HEK293 (cell line): Measurements from ENCODE around the gene ZBTB38.

Experiments
- CTCF ChIA-PET: fragments of 350-600 bp; formaldehyde crosslinking; extraction: SDS; loops from one replicate; lab custom pipeline; 2021; ENCODE audit warnings: antibody characterized with exemption; lab: Yijun Ruan, JAX
- POLR2A ChIA-PET: fragments of 300-600 bp; formaldehyde crosslinking; extraction: SDS; loops from one replicate; lab custom pipeline; 2020; ENCODE audit warnings: antibody characterized with exemption, inconsistent platforms; lab: Yijun Ruan, JAX
- H3K27ac ChIP-seq: fragments of 200-500 bp; sonication (Bioruptor generic); 2 replicates; pipeline ENCODE4 v1.5.1; 2014; ENCODE audit warnings: low read depth, low read length, control low read depth, inconsistent platforms; ENCODE audit errors: extremely low read depth
- H3K36me3 ChIP-seq, 2 experiments: fragments of 200-500 bp in 1 of 2; sonication (Bioruptor generic) in 1 of 2; 1 replicate in 1 of 2; 2 replicates in 1 of 2; pipeline ENCODE4 v1.5.1; 2014 to 2017; ENCODE audit warnings: inconsistent platforms in 2 of 2, low read length in 2 of 2; ENCODE audit not compliant: control insufficient read depth in 2 of 2, insufficient read depth in 1 of 2
- H3K4me1 ChIP-seq: fragments of 200-500 bp; sonication (Bioruptor generic); 2 replicates; pipeline ENCODE4 v1.5.1; 2014; ENCODE audit warnings: mild to moderate bottlenecking, low read length, inconsistent platforms; ENCODE audit not compliant: control insufficient read depth, insufficient read depth
- H3K4me3 ChIP-seq: 2 replicates; pipeline ENCODE4 v1.5.1; 2011; ENCODE audit warnings: low read depth, mild to moderate bottlenecking, control low read depth, low read length, moderate library complexity
- H3K9me3 ChIP-seq: fragments of 200-500 bp; sonication (Bioruptor generic); 2 replicates; pipeline ENCODE4 v1.5.1; 2014; ENCODE audit warnings: low read depth, low read length, inconsistent platforms; ENCODE audit not compliant: control insufficient read depth, insufficient read depth
- HOXD13 ChIP-seq: sonication (generic); formaldehyde crosslinking; IDR thresholded peaks from 2 replicates; pipeline ENCODE4 v1.8.0; 2022; ENCODE audit warnings: missing genetic modification reagents, borderline replicate concordance
- KLF1 ChIP-seq: fragments of 450-650 bp; formaldehyde crosslinking; IDR thresholded peaks from 2 replicates; pipeline ENCODE4 v1.5.1; 2016; ENCODE audit warnings: missing biosample characterization, missing genetic modification characterization
- KLF16 ChIP-seq: fragments of 450-650 bp; formaldehyde crosslinking; IDR thresholded peaks from 2 replicates; pipeline ENCODE4 v1.5.1; 2017; ENCODE audit warnings: missing biosample characterization, missing genetic modification characterization
- KLF7 ChIP-seq: fragments of 450-650 bp; formaldehyde crosslinking; IDR thresholded peaks from 2 replicates; pipeline ENCODE4 v1.5.1; 2016; ENCODE audit warnings: missing biosample characterization, missing genetic modification characterization, borderline replicate concordance
- PATZ1 ChIP-seq: fragments of 450-650 bp; formaldehyde crosslinking; IDR thresholded peaks from 2 replicates; pipeline ENCODE4 v1.5.1; 2016; ENCODE audit warnings: missing biosample characterization, missing genetic modification characterization
- TRIM28 ChIP-seq: IDR thresholded peaks from 2 replicates; pipeline ENCODE4 v1.6.1; 2011; ENCODE audit warnings: low read length, control low read depth, borderline replicate concordance
- ZBTB1 ChIP-seq: fragments of 450-650 bp; formaldehyde crosslinking; IDR thresholded peaks from 2 replicates; pipeline ENCODE4 v1.5.1; 2016; ENCODE audit warnings: missing biosample characterization, missing genetic modification characterization
- ZBTB44 ChIP-seq: fragments of 450-650 bp; IDR thresholded peaks from 2 replicates; pipeline ENCODE4 v1.5.1; 2018; ENCODE audit warnings: missing biosample characterization, mild to moderate bottlenecking, missing genetic modification characterization
- ZBTB48 ChIP-seq: fragments of 450-650 bp; formaldehyde crosslinking; IDR thresholded peaks from 2 replicates; pipeline ENCODE4 v1.5.1; 2016; ENCODE audit warnings: missing biosample characterization, missing genetic modification characterization
- ZFP69B ChIP-seq: fragments of 450-650 bp; formaldehyde crosslinking; IDR thresholded peaks from 2 replicates; pipeline ENCODE4 v1.5.1; 2016; ENCODE audit warnings: missing biosample characterization, missing genetic modification characterization
- ZNF19 ChIP-seq: fragments of 450-650 bp; formaldehyde crosslinking; IDR thresholded peaks from 2 replicates; pipeline ENCODE4; 2016; ENCODE audit warnings: missing biosample characterization, missing genetic modification characterization, low read depth
- ZNF239 ChIP-seq: fragments of 450-650 bp; formaldehyde crosslinking; IDR thresholded peaks from 2 replicates; pipeline ENCODE4 v1.5.1; 2016; ENCODE audit warnings: missing biosample characterization, missing genetic modification characterization
- ZNF274 ChIP-seq, 2 experiments: fragments of 200-500 bp in 1 of 2; fragments of 450-650 bp in 1 of 2; sonication (Bioruptor generic) in 1 of 2; formaldehyde crosslinking in 1 of 2; IDR thresholded peaks; 2 replicates each; pipeline versions ENCODE4 v1.5.1 to v1.6.1; 2014 to 2016; ENCODE audit warnings: borderline replicate concordance in 1 of 2, inconsistent platforms in 1 of 2, low read length in 1 of 2, missing biosample characterization in 1 of 2, missing genetic modification characterization in 1 of 2
- ZNF311 ChIP-seq: fragments of 450-650 bp; formaldehyde crosslinking; IDR thresholded peaks from 2 replicates; pipeline ENCODE4 v1.5.1; 2017; ENCODE audit warnings: missing biosample characterization, missing genetic modification characterization, borderline replicate concordance
- ZNF341 ChIP-seq: fragments of 450-650 bp; formaldehyde crosslinking; IDR thresholded peaks from 2 replicates; pipeline ENCODE4; 2016; ENCODE audit warnings: low read depth, missing biosample characterization, missing genetic modification characterization
- ZNF354C ChIP-seq: fragments of 450-650 bp; formaldehyde crosslinking; IDR thresholded peaks from 2 replicates; pipeline ENCODE4 v1.5.1; 2016; ENCODE audit warnings: missing biosample characterization, missing genetic modification characterization, low read depth, borderline replicate concordance
- ZNF416 ChIP-seq: fragments of 450-650 bp; formaldehyde crosslinking; IDR thresholded peaks from 2 replicates; pipeline ENCODE4 v1.5.1; 2016; ENCODE audit warnings: missing biosample characterization, missing genetic modification characterization
- ZNF654 ChIP-seq: fragments of 450-650 bp; formaldehyde crosslinking; IDR thresholded peaks from 2 replicates; pipeline ENCODE4 v1.5.1; 2016; ENCODE audit warnings: low read depth, missing biosample characterization, missing genetic modification characterization
- ZNF660 ChIP-seq: fragments of 450-650 bp; IDR thresholded peaks from 2 replicates; pipeline ENCODE4 v1.5.1; 2018; ENCODE audit warnings: missing biosample characterization, mild to moderate bottlenecking, missing genetic modification characterization
- ZNF670 ChIP-seq: fragments of 450-650 bp; formaldehyde crosslinking; IDR thresholded peaks from 2 replicates; pipeline ENCODE4 v1.5.1; 2016; ENCODE audit warnings: missing biosample characterization, missing genetic modification characterization, low read depth
- ZNF768 ChIP-seq: fragments of 450-650 bp; formaldehyde crosslinking; IDR thresholded peaks from 2 replicates; pipeline ENCODE4 v1.5.1; 2018; ENCODE audit warnings: missing biosample characterization, mild to moderate bottlenecking, missing genetic modification characterization
- ZNF776 ChIP-seq: fragments of 450-650 bp; formaldehyde crosslinking; IDR thresholded peaks from 2 replicates; pipeline ENCODE4 v1.5.0; 2017; ENCODE audit warnings: missing biosample characterization, missing genetic modification characterization, borderline replicate concordance
- ZNF785 ChIP-seq: fragments of 450-650 bp; formaldehyde crosslinking; IDR thresholded peaks from 2 replicates; pipeline ENCODE4 v1.5.1; 2016; ENCODE audit warnings: missing biosample characterization, missing genetic modification characterization
- ZSCAN4 ChIP-seq: fragments of 450-650 bp; formaldehyde crosslinking; IDR thresholded peaks from 2 replicates; pipeline ENCODE4 v1.5.1; 2017; ENCODE audit warnings: missing biosample characterization, missing genetic modification characterization

Gene ZBTB38

GRCh38 chr3:141337991-141338390 lies 30.3 kb upstream of the ZBTB38 start:
- ChIA-PET CTCF (interaction anchor here (0.8 to 1.8 kb wide), 3 partner anchors 34 to 223 kb away, joined by 3 to 4 read pairs (median 3); no protein-coding TSS in a partner anchor), POLR2A (no interaction called here)
- Histone ChIP-seq H3K27ac (no peak overlapping the region), H3K4me3 (no peak overlapping the region), H3K4me1 (no peaks in the 10 kb centered on the region), H3K9me3 (no peaks in the 10 kb centered on the region), H3K36me3 (no peaks in the 10 kb centered on the region)
- TF ChIP-seq ZBTB1 (tag by site-specific recombination) = no peak
- TF ChIP-seq ZNF768 (tag by site-specific recombination) = no peak
- no peak for TF ChIP-seq ZNF239 (tag by site-specific recombination)
- no peak for TF ChIP-seq KLF1 (tag by site-specific recombination)

- POLR2A ChIA-PET = no interaction called here
- TF ChIP-seq ZNF354C (tag by site-specific recombination) = no peak
- H3K27ac ChIP-seq = no peak overlapping the region
These were observed 29.4 kb upstream of the ZBTB38 start for GRCh38 chr3:141338881-141339280.

GRCh38 chr3:141341536-141341935 lies 26.8 kb upstream of the ZBTB38 start:
- no peaks in the 10 kb centered on the region for H3K9me3 ChIP-seq
- no peaks in the 10 kb centered on the region for H3K4me1 ChIP-seq
- no peak overlapping the region for H3K27ac ChIP-seq
- POLR2A ChIA-PET = no interaction called here
- CTCF ChIA-PET = no interaction called here
- H3K4me3 ChIP-seq = no peak overlapping the region
- no peak for TF ChIP-seq HOXD13 (CRISPR knock-in tag)
- TF ChIP-seq ZNF274 (IDR thresholded peaks at IDR 0.05; ENCODE audit: low read length) = no peak
- TF ChIP-seq ZNF274 (tag by site-specific recombination; IDR thresholded peaks at IDR 0.05; ENCODE audit: borderline replicate concordance) = no peak
- no peak for TF ChIP-seq ZNF311 (tag by site-specific recombination)
- no peak for TF ChIP-seq ZFP69B (tag by site-specific recombination)
- no peak for TF ChIP-seq KLF16 (tag by site-specific recombination)
- TF ChIP-seq ZNF19 (tag by site-specific recombination) = no peak
- no peak for TF ChIP-seq ZBTB44 (tag by site-specific recombination)
- no peak for TF ChIP-seq ZSCAN4 (tag by site-specific recombination)
- TF ChIP-seq ZNF660 (tag by site-specific recombination) = no peak
- H3K36me3 ChIP-seq = no peaks in the 10 kb centered on the region

More at GRCh38 chr3:141338881-141339280, 29.4 kb upstream of the ZBTB38 start:
- Histone ChIP-seq H3K4me1 (no peaks in the 10 kb centered on the region), H3K36me3 (no peaks in the 10 kb centered on the region), H3K9me3 (no peaks in the 10 kb centered on the region), H3K4me3 (no peak overlapping the region)
- CTCF ChIA-PET = no interaction called here

- Histone ChIP-seq H3K36me3 (no peaks in the 10 kb centered on the region), H3K9me3 (no peaks in the 10 kb centered on the region), H3K4me1 (no peaks in the 10 kb centered on the region), H3K27ac (no peak overlapping the region), H3K4me3 (no peak overlapping the region)
- CTCF ChIA-PET = interaction anchor here (0.7 to 1.0 kb wide), 2 partner anchors 77 to 87 kb away, joined by 3 to 5 read pairs; no protein-coding TSS in a partner anchor
- POLR2A ChIA-PET = no interaction called here
- TF ChIP-seq ZBTB48 (tag by site-specific recombination) = no peak
- TF ChIP-seq KLF7 (tag by site-specific recombination) = no peak
- TF ChIP-seq ZNF785 (tag by site-specific recombination) = no peak
- TF ChIP-seq ZNF341 (tag by site-specific recombination) = no peak
- no peak for TF ChIP-seq ZNF660 (tag by site-specific recombination)
- no peak for TF ChIP-seq ZNF416 (tag by site-specific recombination)
- TF ChIP-seq KLF1 (tag by site-specific recombination) = no peak
- TF ChIP-seq ZNF776 (tag by site-specific recombination) = no peak
- no peak for TF ChIP-seq ZNF654 (tag by site-specific recombination)
- TF ChIP-seq PATZ1 (tag by site-specific recombination) = no peak
- TF ChIP-seq ZNF670 (tag by site-specific recombination) = no peak
- no peak for TF ChIP-seq ZFP69B (tag by site-specific recombination)
- TF ChIP-seq ZNF311 (tag by site-specific recombination) = no peak
- TF ChIP-seq TRIM28 = no peak
These were observed 25.9 kb upstream of the ZBTB38 start for GRCh38 chr3:141342386-141342785.
